Vagina (tissue), 2 donors: ENCODE measurements around the gene SPRED1.

Source experiments
- POLR2A ChIP-seq, 2 donors: fragments of 450-650 bp; IDR thresholded peaks; one replicate each; pipeline ENCODE4 v1.6.1; 2017; ENCODE audit warnings: antibody characterized with exemption in 2 of 2, mild to moderate bottlenecking in 2 of 2, moderate library complexity in 2 of 2
- TF ChIP-seq, protein P1 (sequence below), 3 experiments: fragments of 450-650 bp in 2 of 3; fragments of 200-600 bp in 1 of 3; sonication (generic) in 1 of 3; IDR thresholded peaks; one replicate each; pipeline ENCODE4 v1.5.1; 2017 to 2019; ENCODE audit warnings: antibody characterized with exemption in 3 of 3, mild to moderate bottlenecking in 2 of 3, moderate library complexity in 2 of 3

DNA sequence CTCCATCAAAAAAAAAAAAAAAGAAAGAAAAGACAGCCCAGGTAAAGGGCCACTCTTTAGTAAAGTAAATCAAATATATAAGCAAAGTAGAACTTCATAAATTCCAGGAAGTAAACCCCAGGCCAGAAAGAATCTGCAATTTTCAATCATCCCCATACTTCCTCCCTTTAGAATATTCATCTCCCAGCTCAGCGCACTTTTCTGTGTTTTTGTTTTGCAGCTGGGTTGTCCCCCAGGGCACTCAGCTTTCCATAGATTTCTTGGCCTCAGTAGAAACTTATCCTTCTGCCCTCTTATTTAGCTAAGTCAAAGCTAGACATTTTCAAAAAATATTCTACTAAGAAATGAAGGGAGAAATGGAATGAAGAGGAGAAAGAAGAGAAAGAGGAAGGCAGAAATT lies 24.0 kb upstream of the SPRED1 start:
- TF ChIP-seq, protein P1, sequence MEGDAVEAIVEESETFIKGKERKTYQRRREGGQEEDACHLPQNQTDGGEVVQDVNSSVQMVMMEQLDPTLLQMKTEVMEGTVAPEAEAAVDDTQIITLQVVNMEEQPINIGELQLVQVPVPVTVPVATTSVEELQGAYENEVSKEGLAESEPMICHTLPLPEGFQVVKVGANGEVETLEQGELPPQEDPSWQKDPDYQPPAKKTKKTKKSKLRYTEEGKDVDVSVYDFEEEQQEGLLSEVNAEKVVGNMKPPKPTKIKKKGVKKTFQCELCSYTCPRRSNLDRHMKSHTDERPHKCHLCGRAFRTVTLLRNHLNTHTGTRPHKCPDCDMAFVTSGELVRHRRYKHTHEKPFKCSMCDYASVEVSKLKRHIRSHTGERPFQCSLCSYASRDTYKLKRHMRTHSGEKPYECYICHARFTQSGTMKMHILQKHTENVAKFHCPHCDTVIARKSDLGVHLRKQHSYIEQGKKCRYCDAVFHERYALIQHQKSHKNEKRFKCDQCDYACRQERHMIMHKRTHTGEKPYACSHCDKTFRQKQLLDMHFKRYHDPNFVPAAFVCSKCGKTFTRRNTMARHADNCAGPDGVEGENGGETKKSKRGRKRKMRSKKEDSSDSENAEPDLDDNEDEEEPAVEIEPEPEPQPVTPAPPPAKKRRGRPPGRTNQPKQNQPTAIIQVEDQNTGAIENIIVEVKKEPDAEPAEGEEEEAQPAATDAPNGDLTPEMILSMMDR (IDR thresholded peaks at IDR 0.05): no peak
- TF ChIP-seq POLR2A (IDR thresholded peaks at IDR 0.05): no peak
